Measurements from ENCODE around the gene BIRC7. TPM values are rescaled to one million over a fixed set of nuclear protein-coding genes. Genes with fewer than 3 reads are reported as not detected.
A peak's percentile ranks its signal among the peaks of the same experiment; 100 is the strongest.

Gene BIRC7
- total and polyA plus RNA-seq, 2 of the 4 experiments (the other 2 are of a cell fraction) = not detected

DNA sequence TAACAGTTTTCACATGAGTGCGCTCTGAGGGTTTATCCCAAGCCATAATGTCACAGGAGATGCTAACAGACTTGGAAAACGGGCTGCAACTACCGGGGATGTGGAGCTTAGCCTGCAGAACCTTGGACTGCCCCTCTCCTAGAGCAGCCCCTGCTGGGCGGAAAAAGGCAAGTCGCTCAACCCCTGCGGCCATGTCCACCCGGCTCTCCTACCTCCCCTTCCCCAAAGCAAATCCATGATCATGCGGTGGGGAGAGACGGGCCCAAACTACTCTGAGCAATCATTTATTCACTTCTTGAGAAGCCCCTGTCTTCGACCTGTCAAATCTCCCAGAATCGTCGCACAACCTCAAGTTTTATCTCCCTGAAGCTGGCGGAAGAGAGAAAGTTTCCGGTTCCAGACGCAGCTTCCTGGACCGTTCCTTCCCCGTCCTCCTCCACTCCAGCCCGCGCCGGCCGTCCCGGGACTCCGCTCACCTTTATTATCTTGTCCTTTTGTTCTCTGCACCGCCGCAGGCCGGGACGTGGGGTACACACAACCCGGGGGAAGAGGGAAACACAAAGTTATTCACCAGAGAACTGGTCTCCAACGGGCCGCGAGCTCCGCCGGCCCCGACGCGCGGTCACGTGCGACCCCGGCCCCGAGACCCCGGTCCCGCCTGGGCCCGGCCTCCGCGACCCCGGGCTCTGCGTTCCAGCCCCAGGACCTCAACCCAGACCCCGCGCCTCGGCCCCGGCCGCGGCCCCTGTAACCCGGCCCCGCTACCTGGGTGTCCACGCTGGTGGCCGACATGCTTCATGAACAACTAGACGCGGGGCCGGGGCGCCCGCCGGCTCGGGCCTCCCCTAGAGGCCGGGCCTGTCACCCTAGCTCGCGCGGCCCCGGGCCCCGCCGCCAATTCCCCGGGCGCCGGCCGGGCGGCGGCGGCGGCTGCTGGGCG lies 20.3 kb upstream of the BIRC7 start (continued):
- TF ChIP-seq RAD21 (IDR thresholded peaks at IDR 0.05; ENCODE audit: low read length) = peak; percentile 53
- no peak for TF ChIP-seq FOS (IDR thresholded peaks at IDR 0.05; ENCODE audit: low read depth, low read length)
- peak; percentile 38 for TF ChIP-seq BHLHE40 (IDR thresholded peaks at IDR 0.05; ENCODE audit: low read depth, low read length)
- no peak for TF ChIP-seq MXI1 (IDR thresholded peaks at IDR 0.05; ENCODE audit: borderline replicate concordance, low read depth, low read length)

Data from IMR-90 (cell line).